Activated T-cell treated with anti-CD3 and anti-CD28 coated beads, Interleukin-2, amount 50 U/mL, for 4 hours (primary cell): ENCODE results near the gene CCDC122. TPM values are rescaled to one million over a fixed set of nuclear protein-coding genes. Genes with fewer than 3 reads are reported as not detected.
"Not testable (repeated sequence)": the region's sequence is repeated elsewhere in the genome, so short reads cannot be mapped to it uniquely, and the experiment has no call there.

Source experiments
- ATAC-seq, 2 donors: fragments of 200-7000 bp; cut with Tn5 transposase; one replicate each; pipeline ENCODE4 v1.10.0; 2021
- DNase-seq: peaks from one replicate; pipeline ENCODE4 v3.0.0-alpha.2; 2020
- H3K27me3 Mint-ChIP-seq: one replicate; pipeline ENCODE4 v1.8.0; 2021; ENCODE audit warnings: low read depth, mixed read lengths
- H3K36me3 Mint-ChIP-seq: one replicate; pipeline ENCODE4 v1.8.0; 2022; ENCODE audit warnings: mixed read lengths; ENCODE audit not compliant: insufficient read depth
- H3K4me1 Mint-ChIP-seq: one replicate; pipeline ENCODE4 v1.8.0; 2021; ENCODE audit warnings: low read depth, mixed read lengths
- H3K4me3 Mint-ChIP-seq: one replicate; pipeline ENCODE4 v1.8.0; 2021; ENCODE audit warnings: mild to moderate bottlenecking, moderate library complexity, mixed read lengths
- H3K9me3 Mint-ChIP-seq: one replicate; pipeline ENCODE4 v1.8.0; 2021; ENCODE audit warnings: mixed read lengths
- total RNA-seq, 3 donors: library from RNA; stranded (reverse); gene quantifications; one replicate each; pipeline ENCODE4 v1.2.1, GENCODE V29; 2021

The CCDC122 gene
- total RNA-seq, 3 donors from 2014 or later: 0.65 to 1.5 (median 0.95) TPM

- Mint-ChIP-seq H3K9me3 (peaks cover 58% of the 10 kb centered on the region), H3K4me1 (no peaks in the 10 kb centered on the region)
Observed at GRCh38 chr13:43850873-43851272, 28.7 kb downstream of the CCDC122 start.

GRCh38 chr13:43848001-43848649 lies 31.4 kb downstream of the CCDC122 start:
- H3K4me3 Mint-ChIP-seq: no peak overlapping the region
- peaks cover 5% of the 10 kb centered on the region for H3K27me3 Mint-ChIP-seq
- DNase-seq: no peak
- H3K9me3 Mint-ChIP-seq: peaks cover 35% of the 10 kb centered on the region
- no peak for ATAC-seq
- no peaks in the 10 kb centered on the region for H3K4me1 Mint-ChIP-seq
- peaks cover 18% of the 10 kb centered on the region for H3K36me3 Mint-ChIP-seq

More at GRCh38 chr13:43850873-43851272, 28.7 kb downstream of the CCDC122 start:
- H3K4me3 Mint-ChIP-seq: no peak overlapping the region
- no peak for ATAC-seq
- no peak for DNase-seq
- peaks cover 4% of the 10 kb centered on the region for H3K27me3 Mint-ChIP-seq
- peaks cover 26% of the 10 kb centered on the region for H3K36me3 Mint-ChIP-seq

GRCh38 chr13:43846496-43847158 lies 32.9 kb downstream of the CCDC122 start:
- Mint-ChIP-seq H3K27me3 (peaks cover 5% of the 10 kb centered on the region), H3K4me3 (no peak overlapping the region), H3K36me3 (peaks cover 7% of the 10 kb centered on the region), H3K4me1 (no peaks in the 10 kb centered on the region), H3K9me3 (peaks cover 22% of the 10 kb centered on the region)
- ATAC-seq (no peak), DNase-seq (no peak)

GRCh38 chr13:43838909-43839308 lies 40.6 kb downstream of the CCDC122 start:
- Mint-ChIP-seq H3K27me3 (no peaks in the 10 kb centered on the region), H3K4me1 (no peaks in the 10 kb centered on the region)
- no peak for DNase-seq

GRCh38 chr13:43835701-43836100 lies 43.8 kb downstream of the CCDC122 start:
- ATAC-seq (no peak), DNase-seq (no peak)
- Mint-ChIP-seq H3K4me3 (no peak overlapping the region), H3K27me3 (no peaks in the 10 kb centered on the region), H3K9me3 (no peaks in the 10 kb centered on the region), H3K4me1 (no peaks in the 10 kb centered on the region), H3K36me3 (no peaks in the 10 kb centered on the region)

More at GRCh38 chr13:43838909-43839308, 40.6 kb downstream of the CCDC122 start:
- Mint-ChIP-seq H3K9me3 (peaks cover 6% of the 10 kb centered on the region), H3K36me3 (no peaks in the 10 kb centered on the region), H3K4me3 (no peak overlapping the region)
- no peak for ATAC-seq

- Mint-ChIP-seq H3K27me3 (peaks cover 6% of the 10 kb centered on the region), H3K4me3 (no peak overlapping the region), H3K9me3 (no peaks in the 10 kb centered on the region), H3K4me1 (no peaks in the 10 kb centered on the region), H3K36me3 (no peaks in the 10 kb centered on the region)
- ATAC-seq (no peak), DNase-seq (no peak)
Observed at GRCh38 chr13:43831088-43831487, 48.5 kb downstream of the CCDC122 start.

- Mint-ChIP-seq H3K9me3 (no peaks in the 10 kb centered on the region), H3K4me3 (no peak overlapping the region)
- DNase-seq: no peak
Observed at GRCh38 chr13:43830497-43830881, 49.1 kb downstream of the CCDC122 start.

GRCh38 chr13:43824656-43825055 lies 54.9 kb downstream of the CCDC122 start:
- H3K9me3 Mint-ChIP-seq, H3K27me3 Mint-ChIP-seq, DNase-seq, H3K4me3 Mint-ChIP-seq, H3K36me3 Mint-ChIP-seq, H3K4me1 Mint-ChIP-seq, ATAC-seq: not testable (repeated sequence)

More at GRCh38 chr13:43830497-43830881, 49.1 kb downstream of the CCDC122 start:
- H3K4me1 Mint-ChIP-seq: no peaks in the 10 kb centered on the region
- peaks cover 6% of the 10 kb centered on the region for H3K27me3 Mint-ChIP-seq
- ATAC-seq: no peak
- no peaks in the 10 kb centered on the region for H3K36me3 Mint-ChIP-seq

GRCh38 chr13:43822969-43823368 lies 56.6 kb downstream of the CCDC122 start:
- ATAC-seq (no peak), DNase-seq (no peak)
- Mint-ChIP-seq H3K9me3 (peaks cover 4% of the 10 kb centered on the region), H3K36me3 (no peaks in the 10 kb centered on the region), H3K4me1 (no peaks in the 10 kb centered on the region), H3K4me3 (no peak overlapping the region), H3K27me3 (peaks cover 13% of the 10 kb centered on the region)

- Mint-ChIP-seq H3K36me3 (no peaks in the 10 kb centered on the region), H3K4me3 (no peak overlapping the region), H3K9me3 (peaks cover 4% of the 10 kb centered on the region), H3K27me3 (peaks cover 26% of the 10 kb centered on the region), H3K4me1 (no peaks in the 10 kb centered on the region)
- no peak for DNase-seq
- no peak for ATAC-seq
Observed at GRCh38 chr13:43816401-43816889, 63.1 kb downstream of the CCDC122 start.

GRCh38 chr13:43815204-43815603 lies 64.3 kb downstream of the CCDC122 start:
- peaks cover 29% of the 10 kb centered on the region for H3K27me3 Mint-ChIP-seq
- H3K9me3 Mint-ChIP-seq: peaks cover 4% of the 10 kb centered on the region
- DNase-seq (no peak), ATAC-seq (no peak)
- H3K4me3 Mint-ChIP-seq: no peak overlapping the region
- no peaks in the 10 kb centered on the region for H3K4me1 Mint-ChIP-seq
- H3K36me3 Mint-ChIP-seq: no peaks in the 10 kb centered on the region

- DNase-seq (no peak), ATAC-seq (no peak)
- no peaks in the 10 kb centered on the region for H3K36me3 Mint-ChIP-seq
- H3K4me3 Mint-ChIP-seq: no peak overlapping the region
- H3K9me3 Mint-ChIP-seq: no peaks in the 10 kb centered on the region
- peaks cover 21% of the 10 kb centered on the region for H3K27me3 Mint-ChIP-seq
- H3K4me1 Mint-ChIP-seq: peaks cover 4% of the 10 kb centered on the region
Observed at GRCh38 chr13:43808676-43809075, 70.9 kb downstream of the CCDC122 start.

GRCh38 chr13:43805681-43806128 lies 73.8 kb downstream of the CCDC122 start:
- no peak for DNase-seq
- H3K4me3 Mint-ChIP-seq: no peak overlapping the region
- H3K27me3 Mint-ChIP-seq: peaks cover 15% of the 10 kb centered on the region
- no peaks in the 10 kb centered on the region for H3K9me3 Mint-ChIP-seq
- ATAC-seq: no peak
- H3K36me3 Mint-ChIP-seq: no peaks in the 10 kb centered on the region
- H3K4me1 Mint-ChIP-seq: peaks cover 4% of the 10 kb centered on the region

GRCh38 chr13:43805071-43805468 lies 74.5 kb downstream of the CCDC122 start:
- Mint-ChIP-seq H3K4me3 (no peak overlapping the region), H3K9me3 (no peaks in the 10 kb centered on the region), H3K36me3 (no peaks in the 10 kb centered on the region), H3K27me3 (peaks cover 15% of the 10 kb centered on the region), H3K4me1 (peaks cover 4% of the 10 kb centered on the region)
- ATAC-seq: peak; percentile 92 to 93
- no peak for DNase-seq
